HepG2 (cell line): Measurements from ENCODE around the gene GMEB2. TPM values are rescaled to one million over a fixed set of nuclear protein-coding genes. Genes with fewer than 3 reads are reported as not detected.

Experiments
- polyA plus RNA-seq, 8 experiments: library from polyadenylated mRNA; depleted of rRNA in 3 of 8; stranded (reverse) in 7 of 8; unstranded in 1 of 8; fragments of >200 nt; fragmentation: Illumina TruSeq in 4 of 8; extraction: Trizol in 4 of 8; gene quantifications; 2 replicates each; pipeline versions ENCODE4 v1.2.1 to v1.2.3, GENCODE V29; 2011 to 2016; ENCODE audit warnings: low read depth in 4 of 8, missing spikeins in 1 of 8, mixed read lengths in 1 of 8; ENCODE audit not compliant: insufficient read depth in 1 of 8
- total RNA-seq, 5 experiments: library from RNA; depleted of rRNA; stranded (reverse); fragments of >200 nt; fragmentation: Illumina TruSeq; extraction: Trizol; gene quantifications; 2 replicates each; pipeline ENCODE4 v1.2.3, GENCODE V29; 2016; ENCODE audit warnings: low read depth in 1 of 5

Gene GMEB2
- total and polyA plus RNA-seq, 2 of the 13 experiments (the other 11 are each of a cell fraction or from before 2014, with no cell fraction given), result 10.6 to 12.4 TPM

Other genes with a start within 250 kb of the GMEB2 start
- not detected in 2 replicates for gene KCNQ2, start 154.4 kb downstream of the GMEB2 start, total RNA-seq (2016; rRNA removed; fragmentation: Illumina TruSeq; extraction: Trizol)
- gene KCNQ2, start 154.4 kb downstream of the GMEB2 start, polyA plus RNA-seq (2011; rRNA removed), result not detected in 2 replicates
- 0.36 and 0.44 TPM in 2 replicates for gene EEF1A2, start 128.0 kb downstream of the GMEB2 start, total RNA-seq (2016; rRNA removed; fragmentation: Illumina TruSeq; extraction: Trizol)
- 0.87 and 1.8 TPM in 2 replicates for gene EEF1A2, start 128.0 kb downstream of the GMEB2 start, polyA plus RNA-seq (2011; rRNA removed)
- gene PPDPF, start 106.3 kb downstream of the GMEB2 start, total RNA-seq (2016; rRNA removed; fragmentation: Illumina TruSeq; extraction: Trizol), result 6.0 and 7.0 TPM in 2 replicates
- gene PPDPF, start 106.3 kb downstream of the GMEB2 start, polyA plus RNA-seq (2011; rRNA removed), result 1.8 and 2.2 TPM in 2 replicates
- not detected in 2 replicates for gene PTK6, start 89.7 kb downstream of the GMEB2 start, total RNA-seq (2016; rRNA removed; fragmentation: Illumina TruSeq; extraction: Trizol)
- gene PTK6, start 89.7 kb downstream of the GMEB2 start, polyA plus RNA-seq (2011; rRNA removed), result 0.07 and 0.08 TPM in 2 replicates
- not detected in 2 replicates for gene SRMS, start 79.4 kb downstream of the GMEB2 start, total RNA-seq (2016; rRNA removed; fragmentation: Illumina TruSeq; extraction: Trizol)
- gene SRMS, start 79.4 kb downstream of the GMEB2 start, polyA plus RNA-seq (2011; rRNA removed), result 0.09 TPM in 1 of 2 replicates, not detected in the other
- not detected in 2 replicates for gene FNDC11, start 72.9 kb downstream of the GMEB2 start, total RNA-seq (2016; rRNA removed; fragmentation: Illumina TruSeq; extraction: Trizol)
- 0.07 and 0.13 TPM in 2 replicates for gene FNDC11, start 72.9 kb downstream of the GMEB2 start, polyA plus RNA-seq (2011; rRNA removed)
- 8.4 and 10.1 TPM in 2 replicates for gene HELZ2, start 52.9 kb downstream of the GMEB2 start, total RNA-seq (2016; rRNA removed; fragmentation: Illumina TruSeq; extraction: Trizol)
- gene HELZ2, start 52.9 kb downstream of the GMEB2 start, polyA plus RNA-seq (2011; rRNA removed), result 9.6 and 16.1 TPM in 2 replicates
- gene STMN3, start 26.3 kb upstream of the GMEB2 start, total RNA-seq (2016; rRNA removed; fragmentation: Illumina TruSeq; extraction: Trizol), result 28.1 and 48.3 TPM in 2 replicates
- 21.0 and 28.5 TPM in 2 replicates for gene STMN3, start 26.3 kb upstream of the GMEB2 start, polyA plus RNA-seq (2011; rRNA removed)
- gene RTEL1, start 31.2 kb upstream of the GMEB2 start, total RNA-seq (2016; rRNA removed; fragmentation: Illumina TruSeq; extraction: Trizol), result 10.9 and 21.8 TPM in 2 replicates
- 29.5 and 36.4 TPM in 2 replicates for gene RTEL1, start 31.2 kb upstream of the GMEB2 start, polyA plus RNA-seq (2011; rRNA removed)
- gene TNFRSF6B, start 69.6 kb upstream of the GMEB2 start, total RNA-seq (2016; rRNA removed; fragmentation: Illumina TruSeq; extraction: Trizol), result not detected in 2 replicates
- 0.24 and 0.86 TPM in 2 replicates for gene TNFRSF6B, start 69.6 kb upstream of the GMEB2 start, polyA plus RNA-seq (2011; rRNA removed)
- 33.7 and 51.1 TPM in 2 replicates for gene ARFRP1, start 80.9 kb upstream of the GMEB2 start, total RNA-seq (2016; rRNA removed; fragmentation: Illumina TruSeq; extraction: Trizol)
- gene ARFRP1, start 80.9 kb upstream of the GMEB2 start, polyA plus RNA-seq (2011; rRNA removed), result 32.0 and 42.8 TPM in 2 replicates
- 40.2 and 41.9 TPM in 2 replicates for gene ZGPAT, start 80.9 kb upstream of the GMEB2 start, total RNA-seq (2016; rRNA removed; fragmentation: Illumina TruSeq; extraction: Trizol)
- gene ZGPAT, start 80.9 kb upstream of the GMEB2 start, polyA plus RNA-seq (2011; rRNA removed), result 23.0 and 32.8 TPM in 2 replicates
- gene LIME1, start 109.6 kb upstream of the GMEB2 start, total RNA-seq (2016; rRNA removed; fragmentation: Illumina TruSeq; extraction: Trizol), result 51.5 and 61.5 TPM in 2 replicates
- 13.0 and 23.5 TPM in 2 replicates for gene LIME1, start 109.6 kb upstream of the GMEB2 start, polyA plus RNA-seq (2011; rRNA removed)
- gene SLC2A4RG, start 112.7 kb upstream of the GMEB2 start, total RNA-seq (2016; rRNA removed; fragmentation: Illumina TruSeq; extraction: Trizol), result 47.4 and 91.4 TPM in 2 replicates
- gene SLC2A4RG, start 112.7 kb upstream of the GMEB2 start, polyA plus RNA-seq (2011; rRNA removed), result 95.9 and 105 TPM in 2 replicates
- 10.9 and 13.5 TPM in 2 replicates for gene ZBTB46, start 204.2 kb upstream of the GMEB2 start, total RNA-seq (2016; rRNA removed; fragmentation: Illumina TruSeq; extraction: Trizol)
- 1.6 and 2.7 TPM in 2 replicates for gene ZBTB46, start 204.2 kb upstream of the GMEB2 start, polyA plus RNA-seq (2011; rRNA removed)
- not detected in 2 replicates for gene ABHD16B, start 234.4 kb upstream of the GMEB2 start, total RNA-seq (2016; rRNA removed; fragmentation: Illumina TruSeq; extraction: Trizol)
- not detected in 2 replicates for gene ABHD16B, start 234.4 kb upstream of the GMEB2 start, polyA plus RNA-seq (2011; rRNA removed)
- 156 and 187 TPM in 2 replicates for gene TPD52L2, start 238.2 kb upstream of the GMEB2 start, total RNA-seq (2016; rRNA removed; fragmentation: Illumina TruSeq; extraction: Trizol)
- gene TPD52L2, start 238.2 kb upstream of the GMEB2 start, polyA plus RNA-seq (2011; rRNA removed), result 184 and 198 TPM in 2 replicates